ENCODE data around the gene ANKFN1. TPM values are rescaled to one million over a fixed set of nuclear protein-coding genes. Genes with fewer than 3 reads are reported as not detected.

ANKFN1 gene
- total RNA-seq, 2 experiments from 2014 or later: not detected

- Mint-ChIP-seq H3K4me1 (no peaks in the 10 kb centered on the region), H3K27me3 (no peaks in the 10 kb centered on the region), H3K36me3 (ENCODE audit: low read depth) (no peaks in the 10 kb centered on the region), H3K9me3 (ENCODE audit: low read depth) (no peaks in the 10 kb centered on the region), H3K4me3 (no peak overlapping the region), H3K27ac (no peak overlapping the region)
- ATAC-seq (no peak), DNase-seq (no peak)
- CTCF ChIA-PET: no interaction called here
- intact Hi-C loops (cut with DNase I, micrococcal nuclease): no loop called here
- POLR2A ChIA-PET: no interaction called here
Measured at GRCh38 chr17:56528696-56529095, 375.4 kb downstream of the ANKFN1 start.

DNA sequence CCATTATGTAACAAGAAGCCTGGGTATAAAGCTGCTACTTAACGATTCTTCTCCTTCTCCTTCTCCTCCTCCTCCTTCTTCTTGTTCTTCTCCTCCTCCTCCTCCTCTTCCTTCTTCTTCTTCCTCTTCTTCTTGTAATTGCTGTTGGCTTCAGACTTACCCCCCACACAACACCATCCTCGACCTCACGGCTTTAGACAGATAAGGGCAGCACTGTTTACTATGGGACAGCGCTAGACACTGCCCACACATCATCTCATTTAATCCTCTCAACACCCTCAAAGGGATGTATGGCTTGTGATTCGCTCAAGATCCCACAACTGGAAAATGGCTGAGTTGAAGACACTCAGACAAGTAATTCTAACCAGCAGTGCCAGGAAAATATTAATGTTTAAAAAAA is 379.7 kb downstream of the ANKFN1 start:
- DNase-seq (no peak), ATAC-seq (no peak)
- Mint-ChIP-seq H3K4me3 (no peak overlapping the region), H3K27ac (no peak overlapping the region), H3K9me3 (ENCODE audit: low read depth) (no peaks in the 10 kb centered on the region), H3K4me1 (no peaks in the 10 kb centered on the region), H3K27me3 (peaks cover 8% of the 10 kb centered on the region), H3K36me3 (ENCODE audit: low read depth) (no peaks in the 10 kb centered on the region)
- ChIA-PET POLR2A (no interaction called here), CTCF (interaction anchor here (0.7 to 1.4 kb wide), 2 partner anchors 12 to 25 kb away, joined by 3 read pairs; no protein-coding TSS in a partner anchor)
- intact Hi-C loops (cut with DNase I, micrococcal nuclease): no loop called here

- ChIA-PET CTCF (no interaction called here), POLR2A (no interaction called here)
- Mint-ChIP-seq H3K36me3 (ENCODE audit: low read depth) (no peaks in the 10 kb centered on the region), H3K27ac (no peak overlapping the region), H3K9me3 (ENCODE audit: low read depth) (no peaks in the 10 kb centered on the region), H3K27me3 (peaks cover 10% of the 10 kb centered on the region), H3K4me1 (no peaks in the 10 kb centered on the region), H3K4me3 (no peak overlapping the region)
- intact Hi-C loops (cut with DNase I, micrococcal nuclease): no loop called here
- DNase-seq (no peak), ATAC-seq (no peak)
Measured at GRCh38 chr17:56536766-56537165, 383.5 kb downstream of the ANKFN1 start.

GRCh38 chr17:56540836-56541235 is 387.6 kb downstream of the ANKFN1 start:
- no peaks in the 10 kb centered on the region for H3K4me1 Mint-ChIP-seq
- peaks cover 6% of the 10 kb centered on the region for H3K27me3 Mint-ChIP-seq
- no peak overlapping the region for H3K4me3 Mint-ChIP-seq
- no peaks in the 10 kb centered on the region for H3K36me3 Mint-ChIP-seq (ENCODE audit: low read depth)
- intact Hi-C loops (cut with DNase I, micrococcal nuclease): no loop called here
- H3K9me3 Mint-ChIP-seq (ENCODE audit: low read depth): no peaks in the 10 kb centered on the region
- ATAC-seq: no peak
- no peak for DNase-seq
- CTCF ChIA-PET: interaction anchor here (1.4 kb wide), 1 partner anchor 14 kb away, joined by 4 read pairs; no protein-coding TSS in a partner anchor
- POLR2A ChIA-PET: no interaction called here
- no peak overlapping the region for H3K27ac Mint-ChIP-seq

DNA sequence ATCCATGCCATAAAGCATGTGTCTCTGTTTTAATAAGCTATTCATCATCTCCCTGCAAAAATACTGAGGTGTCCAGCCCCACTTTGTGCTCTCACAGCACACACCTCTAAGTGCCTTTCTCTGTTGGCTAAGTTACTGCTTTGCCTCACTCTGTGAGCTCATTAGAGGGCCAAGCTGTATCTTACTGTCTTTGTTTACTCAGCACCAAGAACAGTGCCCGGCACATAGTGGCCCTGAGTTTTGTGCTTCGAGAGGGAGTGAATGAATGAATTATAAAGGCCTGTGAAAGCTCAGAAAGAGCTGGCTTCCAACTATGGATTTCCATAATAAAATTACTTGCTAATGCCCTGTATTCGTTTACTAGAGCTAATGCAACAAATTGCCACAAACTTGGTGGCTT is 390.0 kb downstream of the ANKFN1 start:
- H3K4me1 Mint-ChIP-seq: no peaks in the 10 kb centered on the region
- ChIA-PET CTCF (interaction anchor here (0.6 kb wide), 1 partner anchor 335 kb away, joined by 3 read pairs; no protein-coding TSS in a partner anchor), POLR2A (no interaction called here)
- intact Hi-C loops (cut with DNase I, micrococcal nuclease): no loop called here
- ATAC-seq: no peak
- no peak overlapping the region for H3K27ac Mint-ChIP-seq
- H3K9me3 Mint-ChIP-seq (ENCODE audit: low read depth): no peaks in the 10 kb centered on the region
- H3K27me3 Mint-ChIP-seq: peaks cover 4% of the 10 kb centered on the region
- no peak for DNase-seq
- H3K4me3 Mint-ChIP-seq: no peak overlapping the region
- H3K36me3 Mint-ChIP-seq (ENCODE audit: low read depth): no peaks in the 10 kb centered on the region

- Mint-ChIP-seq H3K27ac (no peak overlapping the region), H3K9me3 (ENCODE audit: low read depth) (no peaks in the 10 kb centered on the region), H3K36me3 (ENCODE audit: low read depth) (no peaks in the 10 kb centered on the region), H3K27me3 (peaks cover 2% of the 10 kb centered on the region), H3K4me1 (no peaks in the 10 kb centered on the region), H3K4me3 (no peak overlapping the region)
- no peak for ATAC-seq
- POLR2A ChIA-PET: no interaction called here
- CTCF ChIA-PET: interaction anchor here (0.7 to 0.8 kb wide), 3 partner anchors 13 to 170 kb away, joined by 3 read pairs; no protein-coding TSS in a partner anchor
- intact Hi-C loops (cut with DNase I, micrococcal nuclease): no loop called here
- DNase-seq: no peak
Measured at GRCh38 chr17:56545106-56545505, 391.8 kb downstream of the ANKFN1 start.

DNA sequence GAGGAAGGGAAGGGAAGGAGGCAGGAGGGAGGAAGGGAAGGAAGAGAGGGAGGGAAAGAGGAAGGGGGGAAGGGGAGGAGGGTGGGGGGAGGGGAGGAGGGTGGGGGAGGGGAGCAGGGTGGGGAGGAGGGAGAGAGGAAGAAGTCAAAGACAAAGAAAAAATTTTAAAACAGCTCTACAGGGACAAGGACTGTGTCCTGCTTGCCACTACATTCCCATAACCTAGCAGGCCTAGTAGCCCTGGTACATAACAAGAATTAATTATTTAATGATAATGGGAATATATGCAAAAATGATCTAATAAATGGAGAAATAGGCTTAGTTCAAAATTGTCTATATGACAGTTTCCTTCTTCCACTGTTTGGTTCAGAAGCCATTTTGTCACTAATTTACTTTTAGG is 392.7 kb downstream of the ANKFN1 start:
- no peak overlapping the region for H3K27ac Mint-ChIP-seq
- H3K36me3 Mint-ChIP-seq (ENCODE audit: low read depth): no peaks in the 10 kb centered on the region
- H3K4me1 Mint-ChIP-seq: no peaks in the 10 kb centered on the region
- H3K9me3 Mint-ChIP-seq (ENCODE audit: low read depth): no peaks in the 10 kb centered on the region
- intact Hi-C loops (cut with DNase I, micrococcal nuclease): no loop called here
- no peak for ATAC-seq
- ChIA-PET POLR2A (no interaction called here), CTCF (no interaction called here)
- no peak overlapping the region for H3K4me3 Mint-ChIP-seq
- DNase-seq: no peak
- peaks cover 2% of the 10 kb centered on the region for H3K27me3 Mint-ChIP-seq

GRCh38 chr17:56548661-56549060 is 395.4 kb downstream of the ANKFN1 start:
- ATAC-seq (no peak), DNase-seq (no peak)
- Mint-ChIP-seq H3K36me3 (ENCODE audit: low read depth) (no peaks in the 10 kb centered on the region), H3K9me3 (ENCODE audit: low read depth) (peaks cover 4% of the 10 kb centered on the region), H3K4me1 (no peaks in the 10 kb centered on the region), H3K4me3 (no peak overlapping the region), H3K27me3 (peaks cover 3% of the 10 kb centered on the region), H3K27ac (no peak overlapping the region)
- ChIA-PET POLR2A (no interaction called here), CTCF (interaction anchor here (1.0 kb wide), 1 partner anchor 13 kb away, joined by 4 read pairs; no protein-coding TSS in a partner anchor)
- intact Hi-C loops (cut with DNase I, micrococcal nuclease): no loop called here

GRCh38 chr17:56549501-56549900 is 396.2 kb downstream of the ANKFN1 start:
- intact Hi-C loops (cut with DNase I, micrococcal nuclease): no loop called here
- DNase-seq (no peak), ATAC-seq (no peak)
- peaks cover 4% of the 10 kb centered on the region for H3K9me3 Mint-ChIP-seq (ENCODE audit: low read depth)
- no peaks in the 10 kb centered on the region for H3K4me1 Mint-ChIP-seq
- H3K27ac Mint-ChIP-seq: no peak overlapping the region
- no peaks in the 10 kb centered on the region for H3K36me3 Mint-ChIP-seq (ENCODE audit: low read depth)
- CTCF ChIA-PET: interaction anchor here (0.5 to 1.0 kb wide), 2 partner anchors 10 to 12 kb away, joined by 3 to 4 read pairs; no protein-coding TSS in a partner anchor
- peaks cover 3% of the 10 kb centered on the region for H3K27me3 Mint-ChIP-seq
- POLR2A ChIA-PET: no interaction called here
- H3K4me3 Mint-ChIP-seq: no peak overlapping the region

- Mint-ChIP-seq H3K4me3 (no peak overlapping the region), H3K4me1 (no peaks in the 10 kb centered on the region), H3K36me3 (ENCODE audit: low read depth) (no peaks in the 10 kb centered on the region), H3K27me3 (peaks cover 2% of the 10 kb centered on the region), H3K27ac (no peak overlapping the region), H3K9me3 (ENCODE audit: low read depth) (no peaks in the 10 kb centered on the region)
- DNase-seq: no peak
- intact Hi-C loops (cut with DNase I, micrococcal nuclease): no loop called here
- ATAC-seq: no peak
- ChIA-PET POLR2A (no interaction called here), CTCF (no interaction called here)
Measured at GRCh38 chr17:56557682-56558081, 404.4 kb downstream of the ANKFN1 start.

- ChIA-PET CTCF (no interaction called here), POLR2A (no interaction called here)
- Mint-ChIP-seq H3K27ac (no peak overlapping the region), H3K36me3 (ENCODE audit: low read depth) (no peaks in the 10 kb centered on the region), H3K9me3 (ENCODE audit: low read depth) (no peaks in the 10 kb centered on the region), H3K4me3 (no peak overlapping the region), H3K27me3 (peaks cover 2% of the 10 kb centered on the region), H3K4me1 (no peaks in the 10 kb centered on the region)
- DNase-seq: no peak
- intact Hi-C loops (cut with DNase I, micrococcal nuclease): no loop called here
- ATAC-seq: no peak
Measured at GRCh38 chr17:56558088-56558487, 404.8 kb downstream of the ANKFN1 start.
